MM.1S (cell line): ENCODE results near the gene RHBDD1.

Experiments
- DNase-seq: peaks from one replicate; pipeline ENCODE4 v3.0.0-alpha.2; 2015
- H2AFZ ChIP-seq: fragments of 300-600 bp; sonication (generic); 2 replicates; pipeline ENCODE4 v1.6.0; 2016; ENCODE audit warnings: antibody characterized with exemption, low read length
- H3F3A ChIP-seq: fragments of 300-600 bp; sonication (generic); 2 replicates; pipeline ENCODE4 v1.6.1; 2016; ENCODE audit warnings: mild to moderate bottlenecking, antibody characterized with exemption, low read length, moderate library complexity, mixed read lengths; ENCODE audit not compliant: insufficient read depth
- H3K27ac ChIP-seq: fragments of 300-600 bp; sonication (generic); 2 replicates; pipeline ENCODE4 v1.5.1; 2016; ENCODE audit warnings: mild to moderate bottlenecking, low read length
- H3K27me3 ChIP-seq: fragments of 300-600 bp; sonication (generic); replicated peaks from 2 replicates; pipeline ENCODE4 v1.6.0; 2016; ENCODE audit warnings: low read length; ENCODE audit not compliant: insufficient read depth
- H3K36me3 ChIP-seq: fragments of 300-600 bp; sonication (generic); replicated peaks from 2 replicates; pipeline ENCODE4 v1.6.1; 2016; ENCODE audit warnings: mild to moderate bottlenecking, low read length, mixed read lengths; ENCODE audit not compliant: insufficient read depth
- H3K4me1 ChIP-seq: fragments of 300-600 bp; sonication (generic); 2 replicates; pipeline ENCODE4 v1.6.1; 2016; ENCODE audit warnings: low read length, mixed read lengths
- H3K4me2 ChIP-seq: fragments of 300-600 bp; sonication (generic); 2 replicates; pipeline ENCODE4 v1.6.0; 2016; ENCODE audit warnings: low read depth, low read length
- H3K4me3 ChIP-seq: fragments of 300-600 bp; sonication (generic); 2 replicates; pipeline ENCODE4 v1.5.1; 2016; ENCODE audit warnings: low read length, mixed read lengths
- H3K79me2 ChIP-seq: fragments of 300-600 bp; sonication (generic); 2 replicates; pipeline ENCODE4 v1.6.1; 2016; ENCODE audit warnings: mixed run types, low read length, mixed read lengths
- H3K9ac ChIP-seq: fragments of 300-600 bp; sonication (generic); 2 replicates; pipeline ENCODE4 v1.6.1; 2016; ENCODE audit warnings: low read length, mixed read lengths
- H3K9me2 ChIP-seq: fragments of 300-600 bp; sonication (generic); replicated peaks from 2 replicates; pipeline ENCODE4 v1.6.1; 2016; ENCODE audit warnings: mild to moderate bottlenecking, low read length, mixed read lengths; ENCODE audit not compliant: insufficient read depth
- H3K9me3 ChIP-seq: fragments of 300-600 bp; sonication (generic); replicated peaks from 2 replicates; pipeline ENCODE4 v1.6.1; 2016; ENCODE audit warnings: mild to moderate bottlenecking, low read length, mixed read lengths; ENCODE audit not compliant: insufficient read depth
- H4K20me1 ChIP-seq: fragments of 300-600 bp; sonication (generic); 2 replicates; pipeline ENCODE4 v1.6.1; 2016; ENCODE audit warnings: mild to moderate bottlenecking, low read length, moderate library complexity, mixed read lengths; ENCODE audit not compliant: insufficient read depth
- EZH2 ChIP-seq: fragments of 300-600 bp; sonication (generic); optimal IDR thresholded peaks from 2 replicates; pipeline ENCODE3; 2017; ENCODE audit warnings: low read depth, mild to moderate bottlenecking, antibody characterized with exemption, low read length, mixed read lengths
- EZH2phosphoT487 ChIP-seq: fragments of 300-600 bp; sonication (generic); IDR thresholded peaks from 2 replicates; pipeline ENCODE4 v1.6.1; 2018; ENCODE audit warnings: antibody characterized with exemption, low read length
- TF ChIP-seq, protein P1 (sequence below): fragments of 300-600 bp; sonication (generic); IDR thresholded peaks from 2 replicates; pipeline ENCODE4 v1.5.1; 2016; ENCODE audit warnings: antibody characterized with exemption, low read length, mixed read lengths

RHBDD1 gene

DNA sequence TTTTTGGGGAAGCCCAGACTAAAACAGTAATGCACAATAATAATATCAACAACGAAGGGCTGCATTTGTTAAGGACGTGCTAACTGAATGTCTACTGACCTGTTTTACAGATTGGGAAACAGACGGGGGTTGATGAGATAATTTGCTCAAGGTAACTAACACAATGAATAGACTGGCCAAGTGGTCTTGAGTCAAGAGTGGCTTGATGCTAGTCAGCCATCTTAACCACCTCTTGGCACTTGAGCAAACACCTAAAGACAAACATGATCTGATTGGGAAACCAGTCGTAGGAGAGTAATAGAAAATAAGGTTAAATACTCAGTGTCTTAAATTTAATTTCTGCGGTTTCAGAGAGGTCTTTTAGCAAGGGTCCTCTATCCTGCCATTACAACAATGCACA is 14.2 kb downstream of the RHBDD1 start:
- TF ChIP-seq, protein P1, sequence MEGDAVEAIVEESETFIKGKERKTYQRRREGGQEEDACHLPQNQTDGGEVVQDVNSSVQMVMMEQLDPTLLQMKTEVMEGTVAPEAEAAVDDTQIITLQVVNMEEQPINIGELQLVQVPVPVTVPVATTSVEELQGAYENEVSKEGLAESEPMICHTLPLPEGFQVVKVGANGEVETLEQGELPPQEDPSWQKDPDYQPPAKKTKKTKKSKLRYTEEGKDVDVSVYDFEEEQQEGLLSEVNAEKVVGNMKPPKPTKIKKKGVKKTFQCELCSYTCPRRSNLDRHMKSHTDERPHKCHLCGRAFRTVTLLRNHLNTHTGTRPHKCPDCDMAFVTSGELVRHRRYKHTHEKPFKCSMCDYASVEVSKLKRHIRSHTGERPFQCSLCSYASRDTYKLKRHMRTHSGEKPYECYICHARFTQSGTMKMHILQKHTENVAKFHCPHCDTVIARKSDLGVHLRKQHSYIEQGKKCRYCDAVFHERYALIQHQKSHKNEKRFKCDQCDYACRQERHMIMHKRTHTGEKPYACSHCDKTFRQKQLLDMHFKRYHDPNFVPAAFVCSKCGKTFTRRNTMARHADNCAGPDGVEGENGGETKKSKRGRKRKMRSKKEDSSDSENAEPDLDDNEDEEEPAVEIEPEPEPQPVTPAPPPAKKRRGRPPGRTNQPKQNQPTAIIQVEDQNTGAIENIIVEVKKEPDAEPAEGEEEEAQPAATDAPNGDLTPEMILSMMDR: no peak
- TF ChIP-seq EZH2phosphoT487: no peak
- no peak for TF ChIP-seq EZH2

DNA sequence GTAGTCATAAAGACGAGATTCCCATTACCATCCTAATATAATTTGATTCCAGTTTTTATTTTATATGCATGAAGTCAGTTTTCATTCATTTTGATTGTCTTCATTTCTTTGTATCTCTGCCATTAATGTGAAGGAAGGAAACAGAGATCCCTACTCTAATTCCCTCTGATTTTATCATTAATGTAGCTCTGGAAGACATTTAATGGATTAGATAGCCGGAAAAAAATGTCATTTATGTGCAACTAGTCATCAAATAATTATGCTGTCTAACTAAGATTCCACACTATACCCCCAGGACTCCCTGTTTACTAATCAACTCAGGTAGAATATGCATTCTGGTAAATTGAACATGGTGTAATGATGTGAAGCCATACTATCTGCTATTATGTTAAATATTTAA is 19.9 kb downstream of the RHBDD1 start:
- Histone ChIP-seq H3K9ac (no peak overlapping the region), H3K4me3 (no peak overlapping the region), H3K4me2 (no peak overlapping the region), H3K36me3 (no peaks in the 10 kb centered on the region), H3K9me3 (no peaks in the 10 kb centered on the region), H3K79me2 (peaks cover 32% of the 10 kb centered on the region), H3K27me3 (no peaks in the 10 kb centered on the region), H2AFZ (no peak overlapping the region), H3F3A (no peaks in the 10 kb centered on the region), H3K27ac (no peak overlapping the region), H4K20me1 (no peaks in the 10 kb centered on the region), H3K9me2 (no peaks in the 10 kb centered on the region), H3K4me1 (no peaks in the 10 kb centered on the region)
- TF ChIP-seq EZH2: no peak
- no peak for TF ChIP-seq EZH2phosphoT487
- TF ChIP-seq, protein P1: no peak
- no peak for DNase-seq

More for the DNA sequence above, 14.2 kb downstream of the RHBDD1 start:
- H3K4me1 ChIP-seq: peaks cover 13% of the 10 kb centered on the region
- no peaks in the 10 kb centered on the region for H3K36me3 ChIP-seq
- no peak overlapping the region for H3K9ac ChIP-seq
- H3K4me2 ChIP-seq: no peak overlapping the region
- H3K4me3 ChIP-seq: no peak overlapping the region
- H3K9me3 ChIP-seq: no peaks in the 10 kb centered on the region
- H3F3A ChIP-seq: peaks cover 7% of the 10 kb centered on the region; the same call in 1 of the 2 replicates
- no peak overlapping the region for H2AFZ ChIP-seq
- peaks cover 39% of the 10 kb centered on the region for H3K79me2 ChIP-seq
- no peak for DNase-seq
- H3K27ac ChIP-seq: no peak overlapping the region
- H3K27me3 ChIP-seq: no peaks in the 10 kb centered on the region
- H3K9me2 ChIP-seq: no peaks in the 10 kb centered on the region
- no peaks in the 10 kb centered on the region for H4K20me1 ChIP-seq

DNA sequence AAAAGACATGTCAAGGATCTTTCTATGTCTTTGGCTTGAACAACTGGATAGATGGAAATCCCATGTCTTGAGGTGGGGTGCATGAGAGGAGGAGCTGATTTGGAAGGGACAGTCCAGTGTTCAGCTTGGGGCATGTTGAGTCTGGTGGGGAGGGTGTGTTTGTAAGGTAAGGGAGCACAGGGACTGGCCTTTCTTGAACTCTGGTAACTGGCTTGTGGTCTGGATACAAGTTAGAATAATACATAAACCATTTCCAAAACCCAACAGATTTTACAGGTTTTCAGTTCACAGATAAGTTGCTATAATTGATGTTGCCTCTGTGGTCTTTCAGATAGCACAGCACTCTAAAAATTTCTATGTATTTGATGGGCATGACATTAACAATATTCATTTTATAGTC is 24.2 kb downstream of the RHBDD1 start:
- no peak overlapping the region for H3K4me2 ChIP-seq
- H3F3A ChIP-seq: no peaks in the 10 kb centered on the region
- peaks cover 25% of the 10 kb centered on the region for H3K79me2 ChIP-seq
- H3K27me3 ChIP-seq: no peaks in the 10 kb centered on the region
- TF ChIP-seq, protein P1: no peak
- no peak for TF ChIP-seq EZH2phosphoT487
- no peak for TF ChIP-seq EZH2
- no peaks in the 10 kb centered on the region for H3K9me3 ChIP-seq
- H2AFZ ChIP-seq: no peak overlapping the region
- DNase-seq: no peak
- H3K36me3 ChIP-seq: no peaks in the 10 kb centered on the region
- no peak overlapping the region for H3K4me3 ChIP-seq
- no peak overlapping the region for H3K27ac ChIP-seq
- H3K9ac ChIP-seq: no peak overlapping the region
- no peaks in the 10 kb centered on the region for H4K20me1 ChIP-seq
- H3K4me1 ChIP-seq: no peaks in the 10 kb centered on the region
- no peaks in the 10 kb centered on the region for H3K9me2 ChIP-seq
